ENCODE data around the gene PUS1.

GRCh38 chr12:131990066-131990979 lies 61.2 kb downstream of the PUS1 start:
- TF ChIP-seq MAX (IDR thresholded peaks at IDR 0.05): no peak
- TF ChIP-seq CTCF (IDR thresholded peaks at IDR 0.05 in 2 of 3, conservative IDR thresholded peaks at IDR 0.05 in 1 of 3; ENCODE audit: borderline replicate concordance in 1 of 3, insufficient read depth in 1 of 3, low read depth in 2 of 3, low read length in 2 of 3): no peak

All from HCT116 (cell line).